ENCODE measurements around the gene CEP170B. TPM values are rescaled to one million over a fixed set of nuclear protein-coding genes. Genes with fewer than 3 reads are reported as not detected.
"Not testable (repeated sequence)": the region's sequence is repeated elsewhere in the genome, so short reads cannot be mapped to it uniquely, and the experiment has no call there.

The CEP170B gene
- total RNA-seq, 1 donor from 2014 or later: 15.3 TPM

DNA sequence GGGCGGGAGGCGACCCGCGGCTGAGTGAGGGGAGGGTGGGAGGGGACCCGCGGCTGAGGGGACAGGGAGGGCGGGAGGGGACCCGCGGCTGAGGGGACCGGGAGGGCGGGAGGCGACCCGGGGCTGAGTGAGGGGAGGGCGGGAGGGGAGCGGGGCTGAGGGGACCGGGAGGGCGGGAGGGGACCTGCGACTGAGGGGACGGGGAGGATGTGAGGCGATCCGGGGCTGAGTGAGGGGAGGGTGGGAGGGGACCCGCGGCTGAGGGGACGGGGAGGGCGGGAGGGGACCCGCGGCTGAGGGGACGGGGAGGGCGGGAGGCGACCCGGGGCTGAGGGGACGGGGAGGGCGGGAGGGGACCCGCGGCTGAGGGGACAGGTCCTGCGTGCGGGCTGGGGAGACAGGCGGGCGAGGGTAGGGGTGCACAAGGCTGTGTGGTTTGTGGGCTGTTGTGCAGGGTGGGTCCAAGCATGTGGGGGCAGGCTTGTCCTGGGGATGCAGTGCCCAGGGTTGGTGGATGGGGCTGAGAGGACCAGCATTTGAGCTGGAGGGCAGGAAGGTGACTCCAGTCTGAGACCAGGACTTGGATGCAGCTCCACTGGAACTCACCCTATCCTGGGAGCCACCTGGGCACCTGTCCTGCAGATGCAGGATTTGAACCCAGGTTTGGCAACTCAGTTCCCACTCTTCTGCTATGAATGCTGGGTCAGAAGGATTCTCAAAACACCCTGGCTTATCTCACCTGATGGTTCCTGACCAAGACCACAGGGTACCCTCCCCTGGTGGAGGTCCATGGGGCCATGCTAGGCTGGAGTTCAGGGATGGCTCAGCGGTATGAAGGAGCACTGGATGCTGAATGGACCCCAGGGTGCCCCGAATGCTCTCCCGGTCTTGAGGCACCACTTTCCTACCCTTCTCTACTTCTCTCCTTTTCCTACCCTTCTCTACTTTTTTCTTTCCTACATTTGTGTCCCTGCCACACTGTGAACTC is 69.0 kb downstream of the CEP170B start:
- DNase-seq (ENCODE audit: low spot score): peak; percentile 59
- ATAC-seq: no peak

DNA sequence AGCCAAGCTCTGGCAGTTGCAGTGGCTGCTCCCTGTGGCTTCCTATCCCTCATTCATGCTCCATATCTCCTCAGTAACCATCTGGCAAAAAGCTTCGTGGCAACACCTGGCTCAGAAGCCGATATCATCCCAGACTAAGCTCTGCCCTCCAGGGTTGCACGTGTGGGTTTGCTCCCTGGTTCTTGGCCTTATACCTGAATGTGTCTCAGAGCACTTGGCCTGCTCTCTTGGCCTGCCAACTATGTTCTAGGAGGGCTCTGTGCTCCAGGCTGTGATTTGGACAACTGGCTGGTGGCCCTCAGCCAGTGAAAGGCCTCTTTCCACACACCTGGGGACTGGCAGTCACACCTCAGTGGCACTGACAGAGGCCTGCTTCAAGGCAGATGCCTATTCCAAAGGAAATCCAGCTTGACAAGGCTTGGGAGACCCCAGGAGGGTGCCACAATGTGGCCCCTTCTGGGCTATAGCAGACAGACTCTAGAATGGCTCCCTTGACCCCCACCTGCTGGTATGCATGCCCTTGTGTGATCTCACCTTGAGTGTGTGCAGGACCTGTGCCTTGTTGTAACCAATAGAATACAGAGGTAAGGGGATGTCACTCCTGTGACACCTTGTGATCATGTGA is 70.1 kb downstream of the CEP170B start:
- DNase-seq (ENCODE audit: low spot score): peak; percentile 41
- no peak for ATAC-seq
- intact Hi-C loops (cut with DNase I): no loop called here

More for the DNA sequence above, 69.0 kb downstream of the CEP170B start:
- intact Hi-C loops (cut with DNase I): no loop called here

DNA sequence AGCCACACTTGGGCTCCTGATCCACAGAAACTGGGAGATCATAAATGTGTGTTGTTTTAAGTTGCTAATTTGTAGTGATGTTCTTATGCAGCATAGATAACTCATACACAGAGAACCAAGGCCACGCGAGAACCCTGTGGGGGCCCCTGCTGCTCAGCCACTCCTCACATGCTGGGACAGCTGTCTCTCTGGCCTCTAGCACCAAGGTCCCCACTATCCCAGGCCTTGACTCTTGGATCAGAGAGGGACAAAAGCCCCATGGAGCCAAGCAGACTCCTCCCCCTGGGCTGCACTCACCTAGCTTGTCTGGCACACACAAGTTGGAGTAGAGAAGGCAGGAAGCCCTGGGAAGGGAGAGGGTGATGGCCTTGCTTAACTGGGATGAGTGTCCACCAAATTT is 70.9 kb downstream of the CEP170B start:
- DNase-seq (ENCODE audit: low spot score) (peak; percentile 22), ATAC-seq (no peak)
- intact Hi-C loops (cut with DNase I): no loop called here

DNA sequence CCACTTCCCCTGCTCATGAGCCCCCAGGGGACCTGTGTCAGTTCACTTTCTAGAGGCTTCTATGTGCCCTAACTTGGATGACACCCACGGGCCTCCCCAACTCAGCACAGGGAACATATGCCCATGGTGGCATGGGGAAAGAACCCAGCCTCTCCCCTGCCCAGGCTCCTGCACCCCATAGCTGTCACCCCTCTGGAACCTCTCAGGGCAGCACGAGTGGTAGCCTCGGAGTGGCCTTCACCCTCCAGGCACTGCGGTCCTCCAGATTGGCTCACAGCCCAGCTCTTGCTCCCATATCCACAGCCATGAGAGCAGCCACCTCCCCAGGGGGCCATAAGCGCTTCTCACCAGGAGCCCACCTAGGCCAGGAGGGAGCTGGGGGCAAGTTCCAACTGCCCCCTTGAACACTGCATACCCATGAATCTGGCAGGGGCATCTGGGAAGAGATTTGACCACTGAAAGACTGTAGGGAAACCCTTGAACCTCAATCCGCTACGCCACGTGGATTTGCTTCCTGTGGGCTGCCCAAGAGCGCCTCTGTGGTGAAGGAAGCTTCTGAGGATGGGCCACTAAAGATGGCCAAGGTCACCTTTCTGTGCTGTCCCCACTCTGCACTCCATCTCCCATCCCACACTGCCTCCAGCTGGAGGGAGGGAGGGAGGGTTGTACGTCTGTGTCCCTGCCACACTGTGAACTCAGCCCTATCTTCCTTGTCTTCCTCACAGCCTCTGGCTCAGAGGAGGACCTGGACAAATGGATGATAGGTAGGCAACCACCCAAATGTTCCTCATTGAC is 71.5 kb downstream of the CEP170B start:
- DNase-seq (ENCODE audit: low spot score): peak; percentile 57
- intact Hi-C loops (cut with DNase I): no loop called here
- ATAC-seq: no peak

DNA sequence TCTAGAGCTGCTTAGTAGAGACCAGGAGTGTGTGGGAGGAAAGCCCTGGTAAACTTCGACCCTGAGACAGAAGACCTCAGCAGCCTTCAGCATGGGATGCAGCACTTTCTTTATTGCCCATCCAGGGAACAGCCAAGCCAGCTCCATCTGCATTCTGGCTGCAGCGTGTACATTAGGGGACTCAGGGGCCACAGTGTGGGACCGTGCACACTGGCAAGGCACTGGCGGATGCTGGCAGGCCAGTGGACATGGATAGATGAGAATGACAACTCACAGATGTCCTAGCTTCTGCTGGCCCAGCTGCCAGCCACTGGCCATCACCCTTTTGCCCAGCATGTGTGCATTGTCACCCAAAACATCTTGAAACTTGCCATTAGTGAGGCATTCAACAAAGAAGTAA is 72.1 kb downstream of the CEP170B start:
- intact Hi-C loops (cut with DNase I): no loop called here
- no peak for ATAC-seq
- DNase-seq (ENCODE audit: low spot score): peak; percentile 32

- intact Hi-C loops (cut with DNase I): no loop called here
- DNase-seq (ENCODE audit: low spot score): no peak
These were observed 72.8 kb downstream of the CEP170B start for GRCh38 chr14:104937694-104938365.

GRCh38 chr14:104938436-104938835 is 73.4 kb downstream of the CEP170B start:
- intact Hi-C loops (cut with DNase I): no loop called here
- DNase-seq (ENCODE audit: low spot score): no peak
- no peak for ATAC-seq

More at GRCh38 chr14:104937694-104938365, 72.8 kb downstream of the CEP170B start:
- ATAC-seq: no peak

DNA sequence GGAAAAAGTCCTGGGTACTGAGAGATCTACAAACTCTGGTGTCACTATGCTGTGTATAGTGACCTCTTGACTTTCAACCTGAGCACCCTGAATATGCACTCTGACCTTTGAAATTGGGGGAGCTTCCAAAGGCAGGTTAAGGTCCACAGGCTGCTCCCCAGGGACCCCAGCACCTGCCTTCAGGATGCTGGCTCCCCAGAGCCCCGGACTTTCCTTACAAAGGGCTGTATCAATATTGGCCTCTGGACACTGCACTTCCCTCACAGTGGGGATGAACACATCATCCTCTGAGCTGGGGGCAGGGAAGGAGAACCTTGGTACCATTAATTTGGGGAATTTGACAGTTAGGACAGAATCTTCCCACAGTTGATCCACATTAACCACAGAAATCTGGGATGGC is 73.9 kb downstream of the CEP170B start:
- DNase-seq (ENCODE audit: low spot score): peak; percentile 23
- intact Hi-C loops (cut with DNase I): no loop called here
- ATAC-seq: no peak

- intact Hi-C loops (cut with DNase I): no loop called here
- peak; percentile 39 for ATAC-seq
- peak; percentile 32 for DNase-seq (ENCODE audit: low spot score)
These were observed 74.8 kb downstream of the CEP170B start for GRCh38 chr14:104939666-104940410.

DNA sequence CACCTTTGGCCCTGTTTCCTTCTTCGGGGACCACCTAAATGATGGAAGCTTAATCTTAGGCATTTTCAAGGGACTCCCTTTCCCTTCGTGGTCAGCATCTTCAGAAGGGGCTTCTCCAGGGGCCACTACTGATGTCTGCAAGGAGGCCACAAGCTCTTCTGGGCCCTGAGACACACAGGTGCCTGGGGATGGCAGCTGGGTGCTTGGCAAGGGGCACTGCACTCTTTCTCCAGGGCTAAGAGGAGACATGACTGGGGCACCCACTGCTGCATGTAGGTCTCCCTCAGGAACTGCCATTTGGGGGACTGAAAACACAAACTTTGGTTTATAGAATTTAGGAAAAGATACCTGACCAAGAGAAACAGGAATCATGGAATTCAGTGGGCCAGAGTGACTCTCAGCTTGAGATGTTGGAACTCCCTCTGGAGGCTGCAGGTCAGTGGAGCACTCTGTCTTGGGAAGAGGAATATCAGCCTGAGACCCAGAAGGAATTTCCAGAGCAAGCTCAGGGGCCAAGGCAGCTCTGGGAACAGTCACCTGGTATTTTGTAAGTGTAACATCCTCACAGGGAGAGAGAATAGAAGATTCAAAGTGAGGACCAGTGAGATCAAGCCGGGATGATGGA is 75.6 kb downstream of the CEP170B start:
- ATAC-seq: no peak
- intact Hi-C loops (cut with DNase I): no loop called here
- DNase-seq (ENCODE audit: low spot score): no peak

- intact Hi-C loops (cut with DNase I): no loop called here
- no peak for ATAC-seq
- no peak for DNase-seq (ENCODE audit: low spot score)
These were observed 76.7 kb downstream of the CEP170B start for GRCh38 chr14:104941508-104942365.

DNA sequence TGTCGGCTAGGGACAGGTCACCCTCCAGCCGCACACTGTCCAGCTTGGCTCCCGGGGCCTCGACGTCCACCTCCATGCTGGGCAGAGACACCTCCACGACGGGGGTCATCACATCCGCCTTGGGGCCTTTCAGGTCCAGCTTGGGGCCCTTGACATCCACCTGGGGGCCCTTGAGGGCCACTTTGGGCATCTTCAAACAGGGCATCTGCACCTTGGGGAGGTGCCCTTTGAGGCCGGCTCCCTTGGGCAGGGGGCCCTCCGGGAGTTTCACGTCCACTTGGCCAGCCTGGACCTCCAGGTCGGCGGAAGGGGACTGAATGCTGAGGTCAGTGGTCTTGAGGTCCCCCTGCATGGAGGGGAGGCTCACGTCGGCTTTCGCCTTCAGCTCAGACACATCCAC is 77.5 kb downstream of the CEP170B start:
- ATAC-seq (no peak), DNase-seq (ENCODE audit: low spot score) (no peak)
- intact Hi-C loops (cut with DNase I): no loop called here

DNA sequence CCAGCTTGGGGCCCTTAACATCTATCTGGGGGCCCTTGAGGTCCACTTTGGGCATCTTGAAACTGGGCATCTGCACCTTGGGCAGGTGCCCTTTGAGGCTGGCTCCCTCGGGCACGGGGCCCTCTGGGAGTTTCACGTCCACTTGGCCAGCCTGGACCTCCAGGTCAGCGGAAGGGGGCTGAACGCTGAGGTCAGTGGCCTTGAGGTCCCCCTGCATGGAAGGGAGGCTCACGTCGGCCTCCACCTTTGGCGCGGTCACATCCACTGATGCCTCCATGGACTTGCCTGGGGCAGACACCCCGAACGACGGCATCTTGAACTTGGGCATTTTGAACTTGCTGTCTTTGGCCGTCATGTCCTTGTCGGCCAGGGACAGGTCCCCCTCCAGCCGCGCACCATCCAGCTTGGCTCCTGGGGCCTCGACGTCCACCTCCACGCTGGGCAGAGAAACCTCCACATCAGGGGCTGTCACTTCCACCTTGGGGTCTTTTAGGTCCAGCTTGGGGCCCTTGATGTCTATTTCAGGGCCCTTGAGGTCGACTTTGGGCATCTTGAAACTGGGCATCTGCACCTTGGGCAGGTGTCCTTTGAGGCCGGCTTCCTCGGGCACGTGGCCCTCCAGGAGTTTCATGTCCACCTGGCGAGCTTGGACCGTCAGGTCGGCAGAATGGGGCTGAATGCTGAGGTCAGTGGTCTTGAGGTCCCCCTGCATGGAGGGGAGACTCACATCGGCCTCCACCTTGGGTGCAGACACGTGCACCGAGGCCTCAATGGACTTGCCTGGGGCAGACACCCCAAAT is 78.3 kb downstream of the CEP170B start:
- DNase-seq (ENCODE audit: low spot score); ATAC-seq; intact Hi-C loops (cut with DNase I): not testable (repeated sequence)

DNA sequence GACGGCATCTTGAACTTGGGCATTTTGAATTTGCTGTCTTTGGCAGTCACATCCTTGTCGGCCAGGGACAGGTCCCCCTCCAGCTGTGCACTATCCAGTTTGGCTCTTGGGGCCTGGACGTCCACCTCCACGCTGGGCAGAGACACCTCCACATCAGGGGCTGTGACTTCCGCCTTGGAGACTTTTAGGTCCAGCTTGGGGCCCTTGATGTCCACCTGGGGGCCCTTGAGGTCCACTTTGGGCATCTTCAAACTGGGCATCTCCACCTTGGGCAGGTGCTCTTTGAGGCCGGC is 78.9 kb downstream of the CEP170B start:
- intact Hi-C loops (cut with DNase I); ATAC-seq; DNase-seq (ENCODE audit: low spot score): not testable (repeated sequence)

- DNase-seq (ENCODE audit: low spot score); intact Hi-C loops (cut with DNase I); ATAC-seq: not testable (repeated sequence)
These were observed 79.6 kb downstream of the CEP170B start for GRCh38 chr14:104944436-104945205.
